Measurements from ENCODE around the gene GRIA1. TPM values are rescaled to one million over a fixed set of nuclear protein-coding genes. Genes with fewer than 3 reads are reported as not detected.

The GRIA1 gene
- polyA plus RNA-seq, 3 donors, result 1.3 to 4.0 (median 3.4) TPM

DNA sequence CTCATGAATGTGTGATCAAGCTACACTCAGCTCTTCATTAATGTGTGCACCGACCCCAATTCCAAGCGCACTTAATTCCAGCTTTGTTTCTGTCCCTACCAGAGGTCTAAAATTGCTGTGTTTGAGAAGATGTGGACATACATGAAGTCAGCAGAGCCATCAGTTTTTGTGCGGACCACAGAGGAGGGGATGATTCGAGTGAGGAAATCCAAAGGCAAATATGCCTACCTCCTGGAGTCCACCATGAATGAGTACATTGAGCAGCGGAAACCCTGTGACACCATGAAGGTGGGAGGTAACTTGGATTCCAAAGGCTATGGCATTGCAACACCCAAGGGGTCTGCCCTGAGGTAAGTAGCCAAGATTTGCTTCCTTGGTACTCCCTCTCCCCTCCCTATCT, 279.6 kb downstream of the GRIA1 start:
- DNase-seq (ENCODE audit: low read depth in 3 of 3, low spot score in 2 of 3), result no peak

DNA sequence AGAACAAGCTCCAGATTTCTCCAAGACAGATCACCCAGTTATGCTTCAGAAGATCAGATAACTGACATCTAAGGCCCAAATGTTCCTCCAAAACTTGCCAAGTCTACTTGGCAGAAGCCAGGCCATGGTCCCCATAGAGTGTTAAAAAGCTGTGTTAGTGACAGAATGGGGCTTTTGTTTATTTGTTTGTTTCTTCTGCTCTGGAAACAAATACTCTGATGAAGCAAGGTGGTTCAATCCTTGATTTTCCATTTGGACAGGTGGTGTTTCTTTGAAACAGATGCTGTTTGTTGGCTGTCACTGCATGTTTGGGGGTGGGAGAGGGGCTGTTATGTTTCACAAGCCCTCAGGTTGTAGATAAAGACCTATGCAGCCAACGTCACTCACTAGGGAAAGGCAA, 284.2 kb downstream of the GRIA1 start:
- no peak for DNase-seq (ENCODE audit: low read depth in 3 of 3, low spot score in 2 of 3)

DNA sequence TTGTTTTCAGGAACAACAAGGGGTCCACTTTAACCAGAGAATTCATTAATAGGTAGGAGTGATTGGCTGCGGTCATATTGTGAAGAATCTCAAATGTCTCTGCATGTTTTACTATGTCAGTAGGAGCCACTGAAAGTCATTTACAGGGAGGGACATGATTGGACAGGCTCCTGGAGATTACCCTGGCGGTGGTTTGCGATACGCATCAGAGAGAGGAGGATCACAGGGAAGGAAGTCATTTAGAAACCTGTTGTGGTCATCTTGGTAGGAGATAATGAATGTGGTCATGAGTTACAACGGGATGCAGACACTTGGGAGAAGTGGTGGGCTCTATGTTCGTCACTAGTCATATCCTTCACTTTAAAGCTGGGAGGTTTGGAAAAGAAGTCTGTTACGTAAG, 285.5 kb downstream of the GRIA1 start:
- no peak for DNase-seq (ENCODE audit: low read depth in 3 of 3, low spot score in 2 of 3)

DNA sequence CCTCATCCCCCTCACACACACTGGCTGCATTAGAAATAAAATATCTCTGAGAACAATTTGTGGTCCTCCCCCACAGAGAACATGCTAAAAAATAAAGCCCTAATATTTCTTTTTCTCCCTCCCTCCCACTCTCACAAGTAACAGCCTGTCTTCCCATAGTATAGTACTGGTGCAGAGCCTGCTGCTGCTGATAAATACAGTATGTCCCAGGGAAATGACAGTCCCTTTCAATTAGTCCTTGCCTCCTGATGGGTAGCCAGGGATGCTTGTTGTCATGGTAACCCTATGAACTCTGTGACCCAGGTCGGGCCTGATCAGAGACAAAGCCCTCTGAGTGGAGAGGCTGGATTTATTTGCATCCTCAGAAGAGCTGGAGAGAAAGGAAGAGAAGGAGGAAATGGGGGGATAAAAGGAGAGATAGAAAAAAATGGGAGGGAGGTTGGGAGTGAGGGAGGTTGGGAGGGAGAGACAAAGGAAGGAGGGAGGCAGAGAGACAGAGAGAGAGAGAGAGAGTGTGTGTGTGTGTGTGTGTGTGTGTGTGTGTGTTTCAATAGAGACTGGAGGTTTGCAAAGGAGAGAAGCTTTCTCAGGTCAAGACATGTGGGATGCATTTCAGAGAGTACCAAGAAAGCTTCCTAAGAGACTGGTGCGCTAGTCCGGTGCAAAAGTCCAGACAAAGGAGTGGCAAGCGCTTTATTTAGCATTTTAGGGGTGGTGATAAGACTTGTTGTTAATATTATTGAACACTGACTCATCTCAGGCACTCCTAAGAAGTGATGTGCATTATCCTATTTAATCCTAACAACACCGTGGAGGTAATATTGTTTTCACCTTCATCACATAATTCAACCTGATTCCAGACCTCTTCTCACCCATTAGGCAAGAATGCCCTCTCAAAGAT, 287.5 kb downstream of the GRIA1 start:
- DNase-seq (ENCODE audit: low read depth in 3 of 3, low spot score in 2 of 3), result no peak

DNA sequence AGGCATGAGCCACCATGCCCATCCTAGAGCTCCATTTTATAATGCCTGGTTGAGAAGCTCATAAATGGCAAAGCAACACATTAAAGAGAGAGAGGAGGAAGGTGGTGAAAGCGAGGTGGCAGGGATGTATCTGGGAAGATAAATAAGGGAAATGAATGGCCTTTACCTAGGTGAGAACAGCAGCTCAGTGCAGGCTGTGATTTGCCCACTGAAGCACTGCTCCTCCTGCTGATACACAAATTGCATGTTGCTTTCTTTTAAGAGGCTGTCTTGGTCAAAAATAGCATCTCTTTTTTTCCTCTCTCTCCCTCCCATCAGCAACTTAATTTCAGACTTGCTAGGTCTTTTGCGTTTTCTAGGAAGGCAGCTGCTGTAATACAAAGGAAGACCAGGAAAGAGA, 289.4 kb downstream of the GRIA1 start:
- no peak for DNase-seq (ENCODE audit: low read depth in 3 of 3, low spot score in 2 of 3)

DNA sequence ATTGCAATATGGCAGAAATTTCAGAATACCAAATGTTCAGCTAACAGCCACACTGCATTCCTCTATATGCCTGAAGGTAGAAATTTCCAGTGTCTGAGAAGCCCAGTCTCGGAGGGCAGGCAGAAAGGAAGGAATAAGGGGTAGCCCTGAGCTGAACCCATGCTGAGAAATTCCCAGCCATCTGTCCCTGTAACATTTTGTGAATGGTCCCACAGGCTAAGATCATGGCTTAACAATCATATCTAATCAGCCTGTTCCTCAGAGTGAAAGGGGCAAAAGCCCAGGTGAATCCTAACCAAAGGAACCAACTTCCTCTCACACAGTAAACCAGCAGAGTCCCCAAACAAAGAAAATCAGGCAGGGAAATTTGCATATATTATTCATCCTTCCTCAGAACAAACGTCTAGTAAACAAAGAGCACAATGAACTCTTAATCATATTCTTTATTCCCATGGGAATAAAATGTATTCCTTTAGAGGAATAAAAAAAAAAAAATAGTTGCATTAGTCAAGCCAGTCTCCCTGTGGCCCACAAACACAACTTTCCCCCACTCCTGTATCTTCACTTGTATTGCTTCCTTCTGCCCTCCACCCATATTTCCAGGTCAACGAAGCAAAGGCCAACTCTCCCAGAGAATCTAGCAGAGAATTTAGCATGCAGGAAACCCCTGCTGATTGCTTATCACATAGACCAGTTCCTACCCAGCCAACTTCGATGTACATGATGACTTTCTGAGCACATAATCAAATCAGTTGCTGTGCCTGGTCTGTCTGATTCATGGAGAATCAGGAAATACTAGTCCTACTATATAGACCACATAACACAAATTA, 290.6 kb downstream of the GRIA1 start:
- no peak for DNase-seq (ENCODE audit: low read depth in 3 of 3, low spot score in 2 of 3)

DNA sequence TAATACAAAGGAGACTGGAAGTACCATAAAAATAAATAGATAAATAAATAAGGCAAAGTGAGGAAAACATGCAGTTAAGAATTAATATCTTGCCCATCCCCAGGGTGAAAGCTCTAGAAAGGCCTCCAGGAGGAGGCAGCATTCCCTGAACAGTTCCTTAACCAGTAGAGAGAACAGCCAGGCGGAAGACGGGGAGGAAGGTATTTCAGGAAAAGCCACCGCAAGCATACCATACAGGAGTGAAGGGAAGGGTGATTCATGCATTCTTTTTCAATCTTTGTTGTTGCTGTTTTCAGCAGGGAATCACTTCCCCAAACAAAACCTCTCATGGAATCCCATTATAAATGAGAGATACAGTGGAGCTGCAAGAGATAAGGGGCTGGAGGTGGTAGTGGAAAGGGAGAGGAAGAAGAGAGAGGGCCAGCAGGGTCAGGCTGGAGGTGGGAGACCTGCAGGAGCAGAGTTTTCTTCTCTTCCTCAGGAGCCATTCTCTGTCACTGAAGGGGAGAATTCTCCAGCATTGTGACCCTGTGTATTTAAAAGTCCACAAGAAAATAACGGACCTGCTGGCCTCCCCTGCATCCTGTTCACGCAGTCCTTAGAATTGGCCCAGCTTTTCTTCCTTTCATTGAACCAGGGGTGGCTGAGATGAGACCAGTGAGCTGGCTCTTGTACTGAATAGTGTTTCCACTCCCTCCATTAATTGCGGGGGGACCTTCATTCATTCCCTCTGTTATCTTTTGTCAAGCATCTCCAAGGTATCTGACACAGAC, 292.3 kb downstream of the GRIA1 start:
- no peak for DNase-seq (ENCODE audit: low read depth in 3 of 3, low spot score in 2 of 3)

DNA sequence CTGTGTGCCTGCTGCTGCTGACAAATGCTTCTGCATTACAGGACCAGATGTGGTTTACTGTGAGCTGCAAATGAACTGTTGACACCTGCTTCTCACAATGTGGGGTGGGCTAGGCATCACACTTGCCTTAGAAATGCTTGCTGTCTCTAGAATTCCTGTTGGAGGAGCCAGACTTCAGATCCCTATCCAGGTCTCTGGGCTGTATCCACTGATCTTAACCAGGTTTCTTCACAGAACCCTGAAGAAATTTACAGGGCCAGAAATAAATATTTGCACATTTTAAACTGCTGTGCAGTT, 292.8 kb downstream of the GRIA1 start:
- DNase-seq (ENCODE audit: low read depth in 3 of 3, low spot score in 2 of 3), result no peak

DNA sequence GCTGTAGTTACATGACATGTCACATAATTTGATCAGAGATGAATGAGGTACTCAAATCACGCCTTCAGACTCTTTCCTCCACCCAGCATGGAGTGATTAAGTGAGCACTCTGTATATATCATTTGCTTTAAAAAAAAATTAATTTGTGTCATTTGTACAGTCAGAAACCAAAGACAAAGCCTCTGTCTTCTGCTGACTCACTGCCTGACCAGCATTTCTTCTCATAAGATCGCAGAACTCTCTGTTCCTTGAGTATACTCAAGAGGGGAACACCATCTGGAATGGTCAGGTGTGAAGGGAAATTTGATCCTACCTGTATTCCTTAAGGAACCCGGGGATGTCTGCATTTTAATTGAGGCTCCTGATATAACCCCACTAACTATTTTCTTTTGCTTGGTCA, 293.8 kb downstream of the GRIA1 start:
- no peak for DNase-seq (ENCODE audit: low read depth in 3 of 3, low spot score in 2 of 3)

DNA sequence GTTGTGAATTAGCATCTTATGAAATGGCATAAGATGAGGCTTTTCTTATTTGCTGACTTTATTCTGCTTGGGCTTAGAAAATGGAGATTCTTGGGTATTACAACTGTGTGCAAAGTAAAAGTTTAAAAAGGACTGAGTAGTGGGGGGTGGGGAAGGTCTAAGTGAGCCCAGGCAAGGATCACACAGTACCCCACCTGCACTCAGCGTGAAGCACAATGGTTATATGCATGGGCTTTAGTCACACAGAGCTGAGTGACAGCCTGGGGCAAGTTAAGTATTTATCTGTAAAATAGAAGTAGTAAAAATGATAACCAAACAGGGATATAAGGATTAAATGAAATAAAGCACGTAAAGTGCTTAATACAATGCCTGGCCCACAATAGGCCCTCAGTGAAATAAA, 300.9 kb downstream of the GRIA1 start:
- no peak for DNase-seq (ENCODE audit: low read depth in 3 of 3, low spot score in 2 of 3)

DNA sequence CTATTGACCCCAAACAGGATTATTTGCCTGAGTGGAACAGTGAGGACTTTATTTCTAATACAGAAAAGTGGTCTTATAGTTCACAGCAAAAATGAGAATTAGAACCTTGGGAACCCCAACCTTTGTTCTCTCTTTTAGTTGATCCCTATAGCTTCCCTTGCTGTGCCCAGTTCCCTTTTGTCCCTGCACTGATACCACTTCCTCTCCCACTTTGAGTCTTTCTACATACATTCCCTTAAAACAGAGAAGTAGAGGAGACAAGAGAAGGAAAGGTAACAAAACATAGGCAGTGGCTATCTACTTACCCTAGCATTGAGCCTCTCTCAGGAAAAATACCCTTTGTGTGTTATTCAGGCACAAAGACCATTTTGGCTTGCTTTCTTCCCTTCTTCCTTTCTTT, 301.8 kb downstream of the GRIA1 start:
- DNase-seq (ENCODE audit: low read depth in 3 of 3, low spot score in 2 of 3), result no peak

DNA sequence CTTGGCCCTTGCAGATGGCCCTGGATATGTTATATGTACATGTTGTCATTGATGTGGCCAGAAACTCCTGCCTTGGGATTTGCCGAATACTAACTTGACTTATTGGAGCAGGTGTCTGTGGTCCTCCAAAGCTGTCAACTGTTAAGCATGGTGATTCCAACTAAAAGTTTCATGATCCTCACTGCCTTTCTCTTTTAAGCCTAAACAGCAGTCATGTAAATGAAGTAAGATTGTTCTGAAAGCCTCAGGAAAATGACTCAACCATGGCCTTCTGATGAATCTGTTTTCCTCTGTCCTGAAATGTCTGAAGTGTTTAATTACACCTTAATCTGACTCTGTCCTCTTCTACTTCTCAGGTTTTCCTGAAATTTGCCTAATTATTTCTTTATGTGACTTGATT, 303.2 kb downstream of the GRIA1 start:
- no peak for DNase-seq (ENCODE audit: low read depth in 3 of 3, low spot score in 2 of 3)

DNA sequence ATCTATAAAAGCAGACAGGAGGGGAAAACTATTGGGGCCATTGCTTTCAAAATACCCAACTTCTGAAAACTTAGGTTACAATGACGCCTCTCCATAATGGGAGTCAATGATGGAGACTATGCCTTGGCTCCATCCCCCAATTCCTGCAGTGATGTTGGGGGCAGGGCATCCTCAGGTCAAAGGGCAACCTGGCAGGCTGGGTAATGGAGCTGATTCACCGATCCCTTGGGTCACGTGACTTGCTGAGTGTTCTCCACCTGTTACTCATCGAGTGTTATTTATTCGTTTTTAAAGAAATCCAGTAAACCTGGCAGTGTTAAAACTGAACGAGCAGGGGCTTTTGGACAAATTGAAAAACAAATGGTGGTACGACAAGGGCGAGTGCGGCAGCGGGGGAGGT, 303.9 kb downstream of the GRIA1 start:
- no peak for DNase-seq (ENCODE audit: low read depth in 3 of 3, low spot score in 2 of 3)

DNA sequence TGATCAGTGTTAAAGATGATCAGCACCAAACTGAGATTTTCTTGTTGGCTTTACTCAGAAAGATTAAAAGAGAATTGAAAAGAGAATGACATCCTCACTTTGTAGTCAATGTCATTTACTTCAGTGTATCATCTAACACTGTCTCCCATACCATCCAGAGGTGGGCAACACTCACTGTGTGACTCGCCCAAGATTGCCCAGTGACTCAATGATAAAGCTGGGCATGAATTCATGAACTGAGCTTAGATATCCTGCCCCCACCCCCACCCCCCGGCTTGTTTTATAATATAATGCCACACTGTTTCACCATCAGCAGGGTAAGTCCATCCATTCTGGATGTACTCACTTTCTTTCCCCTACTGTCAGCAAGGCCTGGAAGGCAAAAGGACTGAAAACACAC, 306.1 kb downstream of the GRIA1 start:
- DNase-seq (ENCODE audit: low read depth in 3 of 3, low spot score in 2 of 3), result no peak

DNA sequence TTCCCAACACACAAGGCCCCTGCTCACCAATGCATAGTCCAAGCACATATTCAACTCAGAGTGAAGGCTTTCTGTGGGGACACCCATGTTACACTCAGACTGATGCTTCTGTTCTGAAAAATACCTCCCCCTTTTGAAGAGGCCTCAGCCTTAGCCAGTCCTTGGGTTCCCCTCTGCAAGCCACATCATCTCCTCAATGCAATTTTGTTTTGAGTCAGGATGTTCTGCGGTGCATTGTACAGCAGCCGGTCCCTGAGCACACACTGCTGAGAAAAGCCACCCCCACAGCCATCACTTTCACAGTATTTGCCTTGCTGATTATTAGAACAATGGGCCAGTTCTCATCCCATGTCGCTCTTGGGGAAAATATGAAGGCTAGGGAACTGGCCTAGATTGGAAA, 307.0 kb downstream of the GRIA1 start:
- no peak for DNase-seq (ENCODE audit: low read depth in 3 of 3, low spot score in 2 of 3)

DNA sequence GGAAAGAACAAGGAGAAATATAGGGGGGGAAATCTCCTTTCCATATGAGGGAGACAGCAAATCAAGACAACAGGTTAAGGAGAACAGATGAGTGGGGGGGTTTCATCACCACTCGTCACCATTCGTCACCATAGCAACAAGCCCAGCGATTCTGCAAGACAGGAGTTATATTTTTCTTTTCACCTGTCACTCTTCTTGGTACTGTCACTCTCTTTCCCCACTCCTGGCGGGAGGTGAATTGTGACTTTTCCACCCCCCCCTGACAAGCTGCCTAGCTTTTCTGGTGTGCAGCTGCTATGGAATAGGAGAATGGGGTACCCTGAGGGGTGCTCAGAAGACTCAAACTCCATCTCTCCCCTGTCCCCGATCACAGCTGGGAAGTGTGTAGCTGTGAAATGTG, 308.4 kb downstream of the GRIA1 start:
- DNase-seq (ENCODE audit: low read depth in 3 of 3, low spot score in 2 of 3), result no peak

DNA sequence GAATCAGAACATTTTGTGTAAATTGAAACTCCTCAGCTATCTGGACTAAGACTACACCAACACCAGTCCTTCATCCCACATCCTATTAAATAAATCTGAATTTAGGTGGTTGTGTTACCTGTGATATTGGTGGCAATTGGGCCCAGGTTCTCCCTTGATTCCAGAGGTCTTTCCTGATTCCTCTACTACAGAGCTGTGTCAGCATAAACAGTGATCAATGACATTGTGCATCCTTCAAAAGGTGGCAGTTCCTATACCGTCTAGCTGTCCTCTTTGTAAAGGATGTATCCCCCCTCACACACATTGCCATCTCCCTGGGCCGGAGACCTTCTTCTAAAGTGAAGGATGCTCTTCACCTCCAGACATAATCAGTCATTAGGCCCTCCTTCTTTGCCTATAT, 309.0 kb downstream of the GRIA1 start:
- no peak for DNase-seq (ENCODE audit: low read depth in 3 of 3, low spot score in 2 of 3)

DNA sequence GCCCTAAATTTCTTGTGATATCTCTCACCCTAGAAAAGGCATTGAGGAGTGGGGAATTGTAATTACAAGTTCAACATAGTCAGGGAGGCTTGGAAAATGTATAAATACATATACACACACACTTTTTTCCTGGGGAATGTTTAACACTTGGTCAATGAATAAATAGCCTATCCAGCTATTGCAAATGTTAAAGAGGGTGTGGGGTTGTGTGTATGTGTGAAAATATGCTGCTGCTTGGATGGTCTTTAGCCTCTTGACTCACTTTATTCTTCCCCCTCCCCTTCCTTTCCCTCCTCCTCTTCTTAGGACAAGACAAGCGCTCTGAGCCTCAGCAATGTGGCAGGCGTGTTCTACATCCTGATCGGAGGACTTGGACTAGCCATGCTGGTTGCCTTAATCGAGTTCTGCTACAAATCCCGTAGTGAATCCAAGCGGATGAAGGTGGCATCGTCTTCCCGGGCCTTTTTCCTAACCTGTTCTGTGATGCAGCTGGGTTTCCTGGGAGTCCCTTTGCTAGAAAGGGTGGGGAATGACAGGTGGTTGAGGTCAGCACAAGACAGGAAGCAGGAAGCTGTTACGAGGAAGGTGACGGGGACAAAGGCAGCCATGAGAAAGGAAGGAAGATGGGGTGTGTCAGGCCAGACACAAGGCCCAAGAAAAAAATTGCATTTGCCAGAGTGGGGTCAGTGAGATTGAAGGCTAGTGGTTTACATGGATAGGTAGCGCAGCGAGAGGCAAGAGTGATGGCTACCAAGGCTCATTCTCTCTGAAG, 311.8 kb downstream of the GRIA1 start:
- DNase-seq (ENCODE audit: low read depth in 3 of 3, low spot score in 2 of 3), result no peak

DNA sequence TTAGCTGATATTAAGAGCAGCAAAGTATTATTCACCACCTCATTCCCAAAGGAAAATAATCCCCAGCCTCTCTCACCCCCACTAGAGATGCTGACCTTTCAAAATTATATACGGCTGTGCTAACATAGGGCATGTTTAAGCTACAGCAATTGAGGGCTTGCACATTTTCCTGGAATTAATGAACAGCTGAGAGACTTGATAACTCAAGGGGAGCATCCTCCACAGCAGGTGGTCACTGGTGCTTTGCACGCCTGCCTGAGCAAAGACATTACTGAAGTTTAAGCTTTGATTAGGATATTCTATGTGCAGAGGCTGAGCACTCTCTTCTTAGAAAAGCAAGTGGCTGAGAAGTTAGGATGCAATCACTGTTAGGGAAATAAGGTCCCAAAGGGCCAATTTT, 317.3 kb downstream of the GRIA1 start:
- no peak for DNase-seq (ENCODE audit: low read depth in 3 of 3, low spot score in 2 of 3)

DNA sequence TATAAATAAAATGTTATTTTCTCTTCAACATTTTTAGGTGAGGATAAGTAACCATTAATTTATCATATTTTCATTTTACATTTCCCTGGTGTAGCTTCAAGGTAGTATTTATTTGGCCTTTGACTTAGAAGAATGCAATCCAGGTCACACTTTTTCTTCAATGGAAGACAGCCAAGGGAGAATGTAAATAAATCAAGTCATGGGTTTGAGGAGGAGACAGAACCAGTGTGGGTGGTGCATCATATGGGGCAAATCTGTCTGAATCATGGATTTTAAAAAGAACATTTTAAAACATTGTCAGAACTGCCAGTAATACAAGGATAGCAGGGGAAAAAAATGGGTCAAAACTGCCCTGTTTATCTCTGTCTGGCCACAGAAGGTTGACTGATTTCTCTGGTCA, 318.7 kb downstream of the GRIA1 start:
- no peak for DNase-seq (ENCODE audit: low read depth in 3 of 3, low spot score in 2 of 3)

DNA sequence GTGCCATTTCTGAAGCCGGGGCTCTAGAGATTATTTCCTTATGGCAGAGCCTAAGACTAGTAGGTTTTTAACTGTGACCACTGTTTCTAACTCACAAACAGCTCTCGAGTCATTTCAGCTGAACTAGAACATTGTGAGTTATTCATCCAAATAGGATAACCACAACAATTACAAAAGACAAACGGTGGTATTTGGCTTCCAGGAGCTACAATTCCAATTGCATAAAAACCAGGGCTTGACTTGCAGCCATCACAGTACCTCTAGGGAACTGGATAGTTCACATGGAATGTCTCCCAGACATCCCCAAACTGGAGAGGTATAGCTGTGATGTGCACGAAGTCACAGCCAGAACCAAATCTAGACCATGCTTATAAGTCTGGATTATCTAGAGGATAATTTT, 323.4 kb downstream of the GRIA1 start:
- no peak for DNase-seq (ENCODE audit: low read depth in 3 of 3, low spot score in 2 of 3)
